ENCODE results near the gene BNC2. TPM values are rescaled to one million over a fixed set of nuclear protein-coding genes. Genes with fewer than 3 reads are reported as not detected.
"Not testable (repeated sequence)": the region's sequence is repeated elsewhere in the genome, so short reads cannot be mapped to it uniquely, and the experiment has no call there.

Gene BNC2
- 12.8 and 16.8 TPM in 2 replicates for total RNA-seq

- DNase-seq (ENCODE audit: low read depth, low spot score): no peak
Observed at GRCh38 chr9:16870596-16871335, at the start of gene BNC2. Gene BNC2, minus strand, starts transcription at chr9:16870670. Its CDS starts 22 bp downstream, at chr9:16870648.

GRCh38 chr9:16918920-16919319, 48.5 kb upstream of the BNC2 start:
- peak; percentile 19 for DNase-seq (ENCODE audit: low read depth, low spot score)

- no peak for DNase-seq (ENCODE audit: low read depth, low spot score)
Observed at GRCh38 chr9:16915126-16915831, 44.8 kb upstream of the BNC2 start.

- no peak for DNase-seq (ENCODE audit: low read depth, low spot score)
Observed at GRCh38 chr9:16912197-16912596, 41.7 kb upstream of the BNC2 start.

- DNase-seq (ENCODE audit: low read depth, low spot score): not testable (repeated sequence)
Observed at GRCh38 chr9:16908206-16908605, 37.7 kb upstream of the BNC2 start.

- no peak for DNase-seq (ENCODE audit: low read depth, low spot score)
Observed at GRCh38 chr9:16904655-16905054, 34.2 kb upstream of the BNC2 start.

GRCh38 chr9:16901590-16901989, 31.1 kb upstream of the BNC2 start:
- no peak for DNase-seq (ENCODE audit: low read depth, low spot score)

GRCh38 chr9:16899606-16900005, 29.1 kb upstream of the BNC2 start:
- no peak for DNase-seq (ENCODE audit: low read depth, low spot score)

GRCh38 chr9:16898464-16898863, 28.0 kb upstream of the BNC2 start:
- DNase-seq (ENCODE audit: low read depth, low spot score): no peak

- DNase-seq (ENCODE audit: low read depth, low spot score): no peak
Observed at GRCh38 chr9:16888594-16888993, 18.1 kb upstream of the BNC2 start.

- no peak for DNase-seq (ENCODE audit: low read depth, low spot score)
Observed at GRCh38 chr9:16885931-16886330, 15.5 kb upstream of the BNC2 start.

- no peak for DNase-seq (ENCODE audit: low read depth, low spot score)
Observed at GRCh38 chr9:16884952-16885513, 14.6 kb upstream of the BNC2 start.

GRCh38 chr9:16884373-16884772, 13.9 kb upstream of the BNC2 start:
- no peak for DNase-seq (ENCODE audit: low read depth, low spot score)

- DNase-seq (ENCODE audit: low read depth, low spot score): no peak
Observed at GRCh38 chr9:16883586-16883985, 13.1 kb upstream of the BNC2 start.

GRCh38 chr9:16882440-16882839, 12.0 kb upstream of the BNC2 start:
- not testable (repeated sequence) for DNase-seq (ENCODE audit: low read depth, low spot score)

GRCh38 chr9:16879416-16879815, 8.9 kb upstream of the BNC2 start:
- no peak for DNase-seq (ENCODE audit: low read depth, low spot score)

- DNase-seq (ENCODE audit: low read depth, low spot score): no peak
Observed at GRCh38 chr9:16877256-16877655, 6.8 kb upstream of the BNC2 start.

- DNase-seq (ENCODE audit: low read depth, low spot score): no peak
Observed at GRCh38 chr9:16873126-16873802, 2.8 kb upstream of the BNC2 start.

GRCh38 chr9:16871336-16872151, 1.1 kb upstream of the BNC2 start:
- DNase-seq (ENCODE audit: low read depth, low spot score): no peak

- no peak for DNase-seq (ENCODE audit: low read depth, low spot score)
Observed at GRCh38 chr9:16869882-16870595, 431 bp downstream of the BNC2 start.
